GM12892 (cell line): ENCODE measurements around the gene CEMIP.

Experiments
- POLR2A ChIP-seq: IDR thresholded peaks from 2 replicates; pipeline ENCODE4 v1.6.1; 2011; ENCODE audit warnings: low read depth, low read length, control low read depth
- POLR2AphosphoS5 ChIP-seq: IDR thresholded peaks from 2 replicates; pipeline ENCODE4 v1.6.1; 2011; ENCODE audit warnings: low read depth, low read length, control low read depth
- TAF1 ChIP-seq: IDR thresholded peaks from 2 replicates; pipeline ENCODE4 v1.6.1; 2011; ENCODE audit warnings: low read depth, mild to moderate bottlenecking, control low read depth, low read length, borderline replicate concordance

DNA sequence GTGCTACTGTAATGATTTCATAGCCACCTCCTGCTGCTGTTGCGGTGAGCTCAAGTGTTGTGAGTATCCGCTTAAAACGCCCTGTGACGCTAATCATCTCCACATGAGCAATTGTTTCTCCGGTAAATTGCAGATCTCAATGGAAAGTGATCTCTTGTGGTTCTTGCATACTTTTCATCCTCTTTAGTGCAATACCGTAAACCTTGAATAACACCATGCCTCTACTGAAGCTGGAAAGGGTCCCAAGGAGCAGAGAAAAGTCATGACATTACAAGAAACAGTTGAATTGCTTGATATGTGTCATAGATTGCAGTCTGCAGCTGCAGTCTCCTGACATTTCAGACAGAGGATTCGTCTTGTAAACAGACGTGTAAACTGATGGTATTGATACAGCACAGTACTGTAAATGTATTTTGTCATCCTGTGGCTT lies 6.0 kb upstream of the CEMIP start:
- TF ChIP-seq POLR2A (no peak), TAF1 (no peak), POLR2AphosphoS5 (no peak)
